ENCODE results near the gene LMO1. TPM values are rescaled to one million over a fixed set of nuclear protein-coding genes. Genes with fewer than 3 reads are reported as not detected.

Gene LMO1
- total RNA-seq, 2 donors from 2014 or later = not detected

DNA sequence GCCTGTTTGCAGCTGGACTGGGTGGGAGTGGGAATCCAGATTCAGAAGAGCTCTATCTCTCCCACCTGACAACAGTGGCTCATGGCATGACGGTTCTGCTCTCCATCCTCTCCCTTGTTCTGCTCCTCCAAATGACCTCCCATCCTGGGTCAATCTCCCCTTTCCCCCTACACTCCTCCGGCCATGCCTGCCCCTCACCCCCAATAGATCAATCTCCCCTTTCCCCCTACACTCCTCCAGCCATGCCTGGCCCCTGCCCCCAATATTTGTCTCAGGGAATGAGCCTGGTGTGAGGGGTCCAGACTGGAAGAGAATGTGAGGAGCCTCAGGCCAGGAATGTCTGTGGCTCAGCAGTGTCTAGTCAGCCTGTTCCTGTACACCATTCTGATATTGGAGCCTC lies 64.0 kb downstream of the LMO1 start:
- no peak overlapping the region for H3K4me3 ChIP-seq
- intact Hi-C loops (cut with DNase I) = no loop called here
- no peaks in the 10 kb centered on the region for H3K36me3 ChIP-seq
- 74% methylated on average over 2 of the region's 2 CpGs for WGBS
- no peaks in the 10 kb centered on the region for H3K4me1 ChIP-seq (replicated peaks)
- no peak for TF ChIP-seq POLR2AphosphoS5 (IDR thresholded peaks at IDR 0.05)
- TF ChIP-seq, protein P1, sequence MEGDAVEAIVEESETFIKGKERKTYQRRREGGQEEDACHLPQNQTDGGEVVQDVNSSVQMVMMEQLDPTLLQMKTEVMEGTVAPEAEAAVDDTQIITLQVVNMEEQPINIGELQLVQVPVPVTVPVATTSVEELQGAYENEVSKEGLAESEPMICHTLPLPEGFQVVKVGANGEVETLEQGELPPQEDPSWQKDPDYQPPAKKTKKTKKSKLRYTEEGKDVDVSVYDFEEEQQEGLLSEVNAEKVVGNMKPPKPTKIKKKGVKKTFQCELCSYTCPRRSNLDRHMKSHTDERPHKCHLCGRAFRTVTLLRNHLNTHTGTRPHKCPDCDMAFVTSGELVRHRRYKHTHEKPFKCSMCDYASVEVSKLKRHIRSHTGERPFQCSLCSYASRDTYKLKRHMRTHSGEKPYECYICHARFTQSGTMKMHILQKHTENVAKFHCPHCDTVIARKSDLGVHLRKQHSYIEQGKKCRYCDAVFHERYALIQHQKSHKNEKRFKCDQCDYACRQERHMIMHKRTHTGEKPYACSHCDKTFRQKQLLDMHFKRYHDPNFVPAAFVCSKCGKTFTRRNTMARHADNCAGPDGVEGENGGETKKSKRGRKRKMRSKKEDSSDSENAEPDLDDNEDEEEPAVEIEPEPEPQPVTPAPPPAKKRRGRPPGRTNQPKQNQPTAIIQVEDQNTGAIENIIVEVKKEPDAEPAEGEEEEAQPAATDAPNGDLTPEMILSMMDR (IDR thresholded peaks at IDR 0.05) = no peak
- no peak for DNase-seq (ENCODE audit: low spot score)
- no peak overlapping the region for H3K27ac ChIP-seq
- no peaks in the 10 kb centered on the region for H3K27me3 ChIP-seq (replicated peaks; ENCODE audit: insufficient read depth)
- H3K9me3 ChIP-seq = no peaks in the 10 kb centered on the region

GRCh38 chr11:8196749-8197148 lies 66.9 kb downstream of the LMO1 start:
- intact Hi-C loops (cut with DNase I) = no loop called here
- no peak overlapping the region for H3K4me3 ChIP-seq
- TF ChIP-seq, protein P1 (IDR thresholded peaks at IDR 0.05) = no peak
- TF ChIP-seq POLR2AphosphoS5 (IDR thresholded peaks at IDR 0.05) (no peak), POLR2A (IDR thresholded peaks at IDR 0.05) (no peak)
- no peaks in the 10 kb centered on the region for H3K36me3 ChIP-seq
- H3K4me1 ChIP-seq (replicated peaks) = no peaks in the 10 kb centered on the region
- H3K9me3 ChIP-seq = no peaks in the 10 kb centered on the region
- no peak for DNase-seq (ENCODE audit: low spot score)
- H3K27ac ChIP-seq = no peak overlapping the region
- H3K27me3 ChIP-seq (replicated peaks; ENCODE audit: insufficient read depth) = no peaks in the 10 kb centered on the region

DNA sequence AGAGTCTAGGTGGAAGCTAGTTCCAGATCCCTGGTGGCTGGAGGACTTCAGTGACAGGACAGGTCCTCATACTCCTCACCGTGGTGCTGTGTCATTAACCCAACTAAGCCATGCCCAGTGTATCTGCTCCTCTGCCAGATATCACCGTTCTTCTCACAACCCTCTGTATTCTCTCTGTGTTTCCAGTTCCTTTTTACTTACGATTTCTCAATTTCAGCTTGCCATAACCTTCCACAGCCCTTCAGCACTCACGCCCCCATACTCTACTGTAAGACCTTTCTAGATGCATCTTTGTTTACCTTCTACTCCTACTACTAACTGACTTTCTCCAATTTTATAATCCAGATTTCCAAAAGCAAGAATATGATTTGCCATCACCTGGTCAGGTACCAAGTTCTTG lies 68.7 kb downstream of the LMO1 start:
- no peak overlapping the region for H3K4me3 ChIP-seq
- intact Hi-C loops (cut with DNase I) = no loop called here
- no peaks in the 10 kb centered on the region for H3K27me3 ChIP-seq (replicated peaks; ENCODE audit: insufficient read depth)
- H3K9me3 ChIP-seq = no peaks in the 10 kb centered on the region
- 66% methylated on average over 4 of the region's 4 CpGs for WGBS
- H3K27ac ChIP-seq = no peak overlapping the region
- H3K4me1 ChIP-seq (replicated peaks) = no peaks in the 10 kb centered on the region
- DNase-seq (ENCODE audit: low spot score) = no peak
- TF ChIP-seq, protein P1 (IDR thresholded peaks at IDR 0.05) = no peak
- no peak for TF ChIP-seq POLR2AphosphoS5 (IDR thresholded peaks at IDR 0.05)
- TF ChIP-seq POLR2A (IDR thresholded peaks at IDR 0.05) = no peak
- no peaks in the 10 kb centered on the region for H3K36me3 ChIP-seq

DNA sequence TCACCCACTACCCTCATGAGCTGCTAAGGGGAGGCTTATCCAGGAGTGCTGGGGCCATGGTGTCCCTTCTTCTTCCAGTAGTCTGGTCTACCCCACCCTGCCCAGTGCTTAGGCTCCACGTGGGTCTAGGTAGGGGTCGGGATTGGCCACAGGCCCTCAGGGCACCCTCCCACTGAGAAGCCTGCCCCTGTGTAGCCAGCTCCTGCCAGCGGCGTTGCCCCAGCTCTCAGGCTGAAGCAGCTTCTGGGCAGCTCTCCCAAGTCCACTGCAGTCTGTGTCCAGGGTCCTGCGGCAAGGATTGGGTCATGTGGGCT lies 70.8 kb downstream of the LMO1 start:
- Histone ChIP-seq H3K27ac (no peak overlapping the region), H3K27me3 (replicated peaks; ENCODE audit: insufficient read depth) (no peaks in the 10 kb centered on the region), H3K4me3 (no peak overlapping the region), H3K4me1 (replicated peaks) (no peaks in the 10 kb centered on the region), H3K9me3 (no peaks in the 10 kb centered on the region), H3K36me3 (no peaks in the 10 kb centered on the region)
- no peak for TF ChIP-seq POLR2AphosphoS5 (IDR thresholded peaks at IDR 0.05)
- TF ChIP-seq, protein P1 (IDR thresholded peaks at IDR 0.05) = no peak
- intact Hi-C loops (cut with DNase I) = no loop called here
- whole genome bisulfite sequencing = 33% methylated on average over 5 of the region's 5 CpGs
- DNase-seq (ENCODE audit: low spot score) = no peak

GRCh38 chr11:8192016-8192895 lies 71.4 kb downstream of the LMO1 start:
- no peak overlapping the region for H3K27ac ChIP-seq
- TF ChIP-seq, protein P1 (IDR thresholded peaks at IDR 0.05) = peak; percentile 32 to 75 (median 72)
- TF ChIP-seq POLR2A (IDR thresholded peaks at IDR 0.05) (no peak), POLR2AphosphoS5 (IDR thresholded peaks at IDR 0.05) (no peak)
- no peaks in the 10 kb centered on the region for H3K9me3 ChIP-seq
- H3K36me3 ChIP-seq = no peaks in the 10 kb centered on the region
- intact Hi-C loops (cut with DNase I) = no loop called here
- H3K4me1 ChIP-seq (replicated peaks) = no peaks in the 10 kb centered on the region
- no peak overlapping the region for H3K4me3 ChIP-seq
- DNase-seq (ENCODE audit: low spot score) = peak; percentile 58
- H3K27me3 ChIP-seq (replicated peaks; ENCODE audit: insufficient read depth) = no peaks in the 10 kb centered on the region
- WGBS = 68% methylated on average over 19 of the region's 19 CpGs

Measured in prostate gland (tissue), 2 donors.